ENCODE measurements around the gene MTA1. TPM values are rescaled to one million over a fixed set of nuclear protein-coding genes. Genes with fewer than 3 reads are reported as not detected.

Gene MTA1
- total and polyA plus RNA-seq, 10 of the 15 experiments (the other 5 are each of a cell fraction or from before 2014, with no cell fraction given) = 0.14 to 162 (median 30.6) TPM

DNA sequence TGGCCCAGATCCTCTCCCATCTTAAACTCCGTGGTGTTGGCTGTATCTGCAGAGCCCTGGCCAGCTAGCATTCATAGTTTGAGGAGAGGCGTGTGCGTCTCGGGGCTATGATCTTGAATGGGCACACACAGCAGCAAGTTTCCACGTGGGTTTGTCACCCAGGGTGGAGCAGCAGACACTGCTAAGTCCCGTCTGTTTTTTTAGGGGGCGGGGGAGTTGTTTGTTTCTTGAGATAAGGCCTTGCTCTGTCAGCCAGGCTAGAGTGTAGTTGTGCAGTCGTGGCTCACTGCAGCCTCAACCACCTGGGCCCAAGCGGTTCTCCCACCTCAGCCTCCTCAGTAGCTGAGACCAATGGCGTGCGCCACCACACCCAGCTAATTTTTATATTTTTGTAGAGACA lies 41.4 kb upstream of the MTA1 start (continued):
- TF ChIP-seq ZBTB11 (CRISPR knock-in tag; IDR thresholded peaks at IDR 0.05) (no peak), SREBF2 (IDR thresholded peaks at IDR 0.05; ENCODE audit: low read length) (no peak), NR2F1 (conservative IDR thresholded peaks at IDR 0.05) (no peak), RBBP5 (conservative IDR thresholded peaks at IDR 0.05) (no peak), KDM1A (IDR thresholded peaks at IDR 0.05; ENCODE audit: borderline replicate concordance) (no peak)

- RAD21 ChIA-PET (ENCODE audit: unreplicated experiment) = no interaction called here
- intact Hi-C loops (cut with micrococcal nuclease; ENCODE audit: unreplicated experiment) = no loop called here
Observed at GRCh38 chr14:105378873-105379685, 40.5 kb upstream of the MTA1 start.

More at GRCh38 chr14:105378873-105379685, 40.5 kb upstream of the MTA1 start:
- no peaks in the 10 kb centered on the region for H3K79me2 ChIP-seq (ENCODE audit: control insufficient read depth, insufficient read depth, low read length)
- 60% methylated on average over 17 of the region's 17 CpGs for WGBS (ENCODE audit: insufficient coverage, insufficient replicate concordance, low lambda C conversion rate, missing lambda C conversion rate)
- no peak overlapping the region for H3K4me2 ChIP-seq (ENCODE audit: control insufficient read depth, insufficient read depth)
- BruUV-seq (replicated peaks) = no TSS peak
- DNase-seq (ENCODE audit: low read depth, low spot score) = no peak
- TF ChIP-seq TAF1 (IDR thresholded peaks at IDR 0.05; ENCODE audit: borderline replicate concordance, low read depth, low read length) (no peak), SUZ12 (IDR thresholded peaks at IDR 0.05; ENCODE audit: unreplicated experiment) (no peak), FOS (IDR thresholded peaks at IDR 0.05; ENCODE audit: borderline replicate concordance, extremely low read depth, insufficient read length) (no peak), DPF2 (IDR thresholded peaks at IDR 0.05) (no peak), ZNF217 (IDR thresholded peaks at IDR 0.05) (no peak), SREBF2 (IDR thresholded peaks at IDR 0.05; ENCODE audit: low read length) (no peak), SMC3 (IDR thresholded peaks at IDR 0.05; ENCODE audit: borderline replicate concordance, low read length) (no peak), EED (IDR thresholded peaks at IDR 0.05; ENCODE audit: low read depth) (no peak), STAT3 (IDR thresholded peaks at IDR 0.05; ENCODE audit: low read depth, low read length) (no peak), TBL1XR1 (IDR thresholded peaks at IDR 0.05; ENCODE audit: low read depth, low read length) (no peak), KDM1A (IDR thresholded peaks at IDR 0.05; ENCODE audit: borderline replicate concordance) (no peak)
- TF ChIP-seq, protein P1, sequence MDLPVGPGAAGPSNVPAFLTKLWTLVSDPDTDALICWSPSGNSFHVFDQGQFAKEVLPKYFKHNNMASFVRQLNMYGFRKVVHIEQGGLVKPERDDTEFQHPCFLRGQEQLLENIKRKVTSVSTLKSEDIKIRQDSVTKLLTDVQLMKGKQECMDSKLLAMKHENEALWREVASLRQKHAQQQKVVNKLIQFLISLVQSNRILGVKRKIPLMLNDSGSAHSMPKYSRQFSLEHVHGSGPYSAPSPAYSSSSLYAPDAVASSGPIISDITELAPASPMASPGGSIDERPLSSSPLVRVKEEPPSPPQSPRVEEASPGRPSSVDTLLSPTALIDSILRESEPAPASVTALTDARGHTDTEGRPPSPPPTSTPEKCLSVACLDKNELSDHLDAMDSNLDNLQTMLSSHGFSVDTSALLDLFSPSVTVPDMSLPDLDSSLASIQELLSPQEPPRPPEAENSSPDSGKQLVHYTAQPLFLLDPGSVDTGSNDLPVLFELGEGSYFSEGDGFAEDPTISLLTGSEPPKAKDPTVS (IDR thresholded peaks at IDR 0.05; ENCODE audit: low read depth, low read length) = no peak
- TF ChIP-seq, protein P2, sequence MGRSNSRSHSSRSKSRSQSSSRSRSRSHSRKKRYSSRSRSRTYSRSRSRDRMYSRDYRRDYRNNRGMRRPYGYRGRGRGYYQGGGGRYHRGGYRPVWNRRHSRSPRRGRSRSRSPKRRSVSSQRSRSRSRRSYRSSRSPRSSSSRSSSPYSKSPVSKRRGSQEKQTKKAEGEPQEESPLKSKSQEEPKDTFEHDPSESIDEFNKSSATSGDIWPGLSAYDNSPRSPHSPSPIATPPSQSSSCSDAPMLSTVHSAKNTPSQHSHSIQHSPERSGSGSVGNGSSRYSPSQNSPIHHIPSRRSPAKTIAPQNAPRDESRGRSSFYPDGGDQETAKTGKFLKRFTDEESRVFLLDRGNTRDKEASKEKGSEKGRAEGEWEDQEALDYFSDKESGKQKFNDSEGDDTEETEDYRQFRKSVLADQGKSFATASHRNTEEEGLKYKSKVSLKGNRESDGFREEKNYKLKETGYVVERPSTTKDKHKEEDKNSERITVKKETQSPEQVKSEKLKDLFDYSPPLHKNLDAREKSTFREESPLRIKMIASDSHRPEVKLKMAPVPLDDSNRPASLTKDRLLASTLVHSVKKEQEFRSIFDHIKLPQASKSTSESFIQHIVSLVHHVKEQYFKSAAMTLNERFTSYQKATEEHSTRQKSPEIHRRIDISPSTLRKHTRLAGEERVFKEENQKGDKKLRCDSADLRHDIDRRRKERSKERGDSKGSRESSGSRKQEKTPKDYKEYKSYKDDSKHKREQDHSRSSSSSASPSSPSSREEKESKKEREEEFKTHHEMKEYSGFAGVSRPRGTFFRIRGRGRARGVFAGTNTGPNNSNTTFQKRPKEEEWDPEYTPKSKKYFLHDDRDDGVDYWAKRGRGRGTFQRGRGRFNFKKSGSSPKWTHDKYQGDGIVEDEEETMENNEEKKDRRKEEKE (IDR thresholded peaks at IDR 0.05) = no peak
- no peaks in the 10 kb centered on the region for H3K36me3 ChIP-seq (ENCODE audit: control insufficient read depth in 2 of 2, insufficient read depth in 2 of 2, low read length in 1 of 2)
- ChIA-PET CTCF (interaction anchor here (1.0 kb wide), 2 partner anchors 8 to 111 kb away, joined by 4 read pairs; no protein-coding TSS in a partner anchor), POLR2A (no interaction called here), SMC1A (ENCODE audit: uncharacterized antibody, unreplicated experiment) (no interaction called here)
- no peak overlapping the region for H3K27ac ChIP-seq (ENCODE audit: control insufficient read depth, insufficient read depth)
- H3K4me3 ChIP-seq = no peak overlapping the region
- no peak overlapping the region for H2AFZ ChIP-seq (ENCODE audit: control insufficient read depth, low read depth, low read length)
- no peaks in the 10 kb centered on the region for H4K20me1 ChIP-seq (ENCODE audit: control insufficient read depth, insufficient read depth)
- no peaks in the 10 kb centered on the region for H3K27me3 ChIP-seq (replicated peaks in 1 of 2; ENCODE audit: control insufficient read depth in 2 of 2, insufficient read depth in 2 of 2, low read length in 1 of 2)
- no peak overlapping the region for H3K9ac ChIP-seq (ENCODE audit: control insufficient read depth, insufficient read depth, low read length)
- ATAC-seq = no peak
- no peaks in the 10 kb centered on the region for H3K9me3 ChIP-seq (replicated peaks; ENCODE audit: control insufficient read depth, insufficient read depth, low read length)
- in situ Hi-C loops (cut with MboI) = no loop called here
- no peak for FAIRE-seq
- H3K4me1 ChIP-seq (ENCODE audit: control insufficient read depth, insufficient read depth, low read length) = no peaks in the 10 kb centered on the region; the same call in none of the 2 replicates
